Esophagus muscularis mucosa (tissue), 4 donors: ENCODE measurements around the gene CASP9. TPM values are rescaled to one million over a fixed set of nuclear protein-coding genes. Genes with fewer than 3 reads are reported as not detected.
"Not testable (repeated sequence)": the region's sequence is repeated elsewhere in the genome, so short reads cannot be mapped to it uniquely, and the experiment has no call there.

ENCODE experiments used
- DNase-seq: peaks from one replicate; pipeline ENCODE4 v3.0.0-alpha.2; 2017; ENCODE audit errors: extremely low spot score
- H3K27ac ChIP-seq, 4 donors: fragments of 200-600 bp; sonication (generic); replicated peaks in 1 of 4; 1 replicate in 3 of 4; 2 replicates in 1 of 4; pipeline ENCODE4 v1.5.1; 2016 to 2019; ENCODE audit warnings: mild to moderate bottlenecking in 1 of 4
- H3K27me3 ChIP-seq, 4 donors: fragments of 200-600 bp; sonication (generic); one replicate each; pipeline versions ENCODE4 v1.5.1 to v1.6.0; 2016 to 2019
- H3K36me3 ChIP-seq, 4 donors: fragments of 200-600 bp; sonication (generic); one replicate each; pipeline ENCODE4 v1.5.1; 2016 to 2019
- H3K4me1 ChIP-seq, 4 donors: fragments of 200-600 bp; sonication (generic); one replicate each; pipeline ENCODE4 v1.5.1; 2016 to 2019
- H3K4me3 ChIP-seq, 4 donors: fragments of 200-600 bp; sonication (generic); 1 replicate in 2 of 4; 2 replicates in 2 of 4; pipeline ENCODE4 v1.5.1; 2016 to 2019; ENCODE audit warnings: mild to moderate bottlenecking in 4 of 4, moderate library complexity in 1 of 4
- H3K9me3 ChIP-seq, 4 donors: fragments of 200-600 bp; sonication (generic); 1 replicate in 3 of 4; 2 replicates in 1 of 4; pipeline ENCODE4 v1.5.1; 2016 to 2019
- CTCF ChIP-seq, 3 experiments: fragments of 200-600 bp in 2 of 3; fragments of 450-650 bp in 1 of 3; sonication (generic) in 2 of 3; IDR thresholded peaks; one replicate each; pipeline ENCODE4 v1.5.1; 2017 to 2019; ENCODE audit warnings: antibody characterized with exemption in 3 of 3, mild to moderate bottlenecking in 2 of 3, moderate library complexity in 1 of 3
- EP300 ChIP-seq: sonication (generic); formaldehyde crosslinking; IDR thresholded peaks from one replicate; pipeline ENCODE4 v1.6.1; 2017; ENCODE audit warnings: antibody characterized with exemption
- POLR2A ChIP-seq: fragments of 450-650 bp; IDR thresholded peaks from one replicate; pipeline ENCODE4 v1.6.1; 2017; ENCODE audit warnings: antibody characterized with exemption, moderate library complexity, mild to moderate bottlenecking, low read depth
- POLR2AphosphoS5 ChIP-seq, 2 donors: sonication (generic); formaldehyde crosslinking; IDR thresholded peaks; one replicate each; pipeline ENCODE4 v1.6.1; 2017; ENCODE audit warnings: antibody characterized with exemption in 2 of 2
- WGBS: methylation state at CpG from one replicate; pipeline ENCODE4 v1.1.5; 2018; 5-methylcytosine and 5-hydroxymethylcytosine counted together
- intact Hi-C: fragments of 100-400 bp; cut with DNase I; formaldehyde crosslinking; loops from one replicate; pipeline ENCODE4 v1.15.1; 2023
- total RNA-seq, 4 donors: library from RNA; depleted of rRNA; stranded (reverse); fragments of >200 nt; gene quantifications; one replicate each; pipeline versions ENCODE4 v1.1.0 to v1.2.1, GENCODE V29; 2016

Gene CASP9
- total RNA-seq, 4 donors from 2014 or later, result 9.1 to 12.6 (median 11.0) TPM

GRCh38 chr1:15515022-15515663 is 8.9 kb downstream of the CASP9 start:
- H3K36me3 ChIP-seq, result peaks cover 6 to 51% (median 31%) of the 10 kb centered on the region in 4 donors
- H3K9me3 ChIP-seq, result no peaks in the 10 kb centered on the region
- no peaks in the 10 kb centered on the region for H3K27me3 ChIP-seq
- H3K4me1 ChIP-seq, result peaks cover 0 to 4% (median 1%) of the 10 kb centered on the region in 4 donors
- TF ChIP-seq CTCF (IDR thresholded peaks at IDR 0.05) (no peak), EP300 (no peak), POLR2A (no peak), POLR2AphosphoS5 (IDR thresholded peaks at IDR 0.05) (no peak)
- intact Hi-C loops, result no loop called here
- DNase-seq, result no peak
- no peak overlapping the region for H3K27ac ChIP-seq
- H3K4me3 ChIP-seq, result no peak overlapping the region
- WGBS, result 54% methylated on average over 2 of the region's 2 CpGs

- intact Hi-C loops, result not testable (repeated sequence)
Observed at GRCh38 chr1:15514557-15514956, 9.5 kb downstream of the CASP9 start.

GRCh38 chr1:15513919-15514318 is 10.1 kb downstream of the CASP9 start:
- Histone ChIP-seq H3K9me3 (no peaks in the 10 kb centered on the region), H3K27ac (no peak overlapping the region), H3K4me3 (no peak overlapping the region), H3K36me3 (peaks cover 6 to 51% (median 31%) of the 10 kb centered on the region in 4 donors), H3K27me3 (no peaks in the 10 kb centered on the region), H3K4me1 (peaks cover 0 to 4% (median 1%) of the 10 kb centered on the region in 4 donors)
- TF ChIP-seq POLR2AphosphoS5 (IDR thresholded peaks at IDR 0.05) (no peak), POLR2A (no peak), CTCF (IDR thresholded peaks at IDR 0.05) (no peak)
- intact Hi-C loops, result no loop called here
- no peak for DNase-seq
- 92% methylated on average over 3 of the region's 3 CpGs for WGBS

More at GRCh38 chr1:15514557-15514956, 9.5 kb downstream of the CASP9 start:
- not testable (repeated sequence) for H3K4me1 ChIP-seq, H3K27me3 ChIP-seq, H3K9me3 ChIP-seq, DNase-seq, H3K27ac ChIP-seq, H3K4me3 ChIP-seq
- H3K36me3 ChIP-seq, result peaks cover 6 to 51% (median 31%) of the 10 kb centered on the region in 4 donors
- 100% methylated on average over 3 of the region's 5 CpGs for WGBS

- intact Hi-C loops, result no loop called here
- TF ChIP-seq POLR2AphosphoS5 (IDR thresholded peaks at IDR 0.05), result no peak
- no peak for TF ChIP-seq EP300
- no peak for TF ChIP-seq CTCF (IDR thresholded peaks at IDR 0.05)
- TF ChIP-seq POLR2A, result no peak
Observed at GRCh38 chr1:15513192-15513591, 10.8 kb downstream of the CASP9 start.

GRCh38 chr1:15510611-15511405 is 13.2 kb downstream of the CASP9 start:
- Histone ChIP-seq H3K4me3 (no peak overlapping the region), H3K36me3 (peaks cover 8 to 46% (median 28%) of the 10 kb centered on the region in 4 donors), H3K27me3 (no peaks in the 10 kb centered on the region), H3K9me3 (no peaks in the 10 kb centered on the region), H3K27ac (no peak overlapping the region), H3K4me1 (peaks cover 0 to 10% (median 2%) of the 10 kb centered on the region in 4 donors)
- 90% methylated on average over 8 of the region's 8 CpGs for WGBS
- DNase-seq, result no peak
- intact Hi-C loops, result no loop called here
- TF ChIP-seq POLR2A (no peak), POLR2AphosphoS5 (IDR thresholded peaks at IDR 0.05) (no peak), EP300 (no peak), CTCF (IDR thresholded peaks at IDR 0.05) (no peak)

More at GRCh38 chr1:15513192-15513591, 10.8 kb downstream of the CASP9 start:
- Histone ChIP-seq H3K4me3 (no peak overlapping the region), H3K36me3 (peaks cover 6 to 51% (median 31%) of the 10 kb centered on the region in 4 donors), H3K4me1 (peaks cover 0 to 4% (median 1%) of the 10 kb centered on the region in 4 donors), H3K27ac (no peak overlapping the region), H3K27me3 (no peaks in the 10 kb centered on the region), H3K9me3 (no peaks in the 10 kb centered on the region)
- 92% methylated on average over 4 of the region's 4 CpGs for WGBS
- no peak for DNase-seq
